Hepatocyte (in vitro differentiated cells): ENCODE results near the gene KIAA2012. TPM values are rescaled to one million over a fixed set of nuclear protein-coding genes. Genes with fewer than 3 reads are reported as not detected.
A peak's percentile ranks its signal among the peaks of the same experiment; 100 is the strongest.
"Not testable (repeated sequence)": the region's sequence is repeated elsewhere in the genome, so short reads cannot be mapped to it uniquely, and the experiment has no call there.

Experiments
- DNase-seq: peaks from one replicate; pipeline ENCODE4 v3.0.0-alpha.2; 2016; ENCODE audit warnings: low spot score
- H2AFZ ChIP-seq: fragments of 200-600 bp; sonication (generic); 2 replicates; pipeline ENCODE4 v1.6.0; 2016; ENCODE audit warnings: antibody characterized with exemption, mild to moderate bottlenecking
- H3K27ac ChIP-seq: fragments of 200-600 bp; sonication (generic); 2 replicates; pipeline ENCODE4 v1.5.1; 2016; ENCODE audit warnings: mild to moderate bottlenecking
- H3K27me3 ChIP-seq: fragments of 200-600 bp; sonication (generic); 2 replicates; pipeline ENCODE4 v1.6.1; 2016
- H3K36me3 ChIP-seq: fragments of 200-600 bp; sonication (generic); replicated peaks from 2 replicates; pipeline ENCODE4 v1.5.1; 2016; ENCODE audit warnings: low read depth; ENCODE audit not compliant: insufficient read depth
- H3K4me1 ChIP-seq: fragments of 200-600 bp; sonication (generic); 2 replicates; pipeline ENCODE4 v1.5.1; 2016; ENCODE audit warnings: mild to moderate bottlenecking, moderate library complexity; ENCODE audit not compliant: insufficient read depth
- H3K4me2 ChIP-seq: fragments of 200-600 bp; sonication (generic); 2 replicates; pipeline ENCODE4 v1.6.0; 2016
- H3K4me3 ChIP-seq: fragments of 200-600 bp; sonication (generic); 2 replicates; pipeline ENCODE4 v1.5.1; 2016; ENCODE audit warnings: mild to moderate bottlenecking
- H3K79me2 ChIP-seq: fragments of 200-600 bp; sonication (generic); 2 replicates; pipeline ENCODE4 v1.6.0; 2017; ENCODE audit warnings: mild to moderate bottlenecking
- H3K9me2 ChIP-seq: fragments of 200-600 bp; sonication (generic); replicated peaks from 2 replicates; pipeline ENCODE4 v1.6.0; 2017; ENCODE audit warnings: mild to moderate bottlenecking; ENCODE audit not compliant: insufficient read depth
- H3K9me3 ChIP-seq: fragments of 200-600 bp; sonication (generic); 2 replicates; pipeline ENCODE4 v1.5.1; 2016; ENCODE audit warnings: low read depth, mild to moderate bottlenecking
- H4K20me1 ChIP-seq: fragments of 200-600 bp; sonication (generic); 2 replicates; pipeline ENCODE4 v1.6.0; 2016; ENCODE audit warnings: mild to moderate bottlenecking; ENCODE audit not compliant: insufficient read depth, poor library complexity, severe bottlenecking
- CTCF ChIP-seq: fragments of 200-600 bp; sonication (generic); IDR thresholded peaks from 2 replicates; pipeline ENCODE4 v1.5.1; 2016; ENCODE audit warnings: antibody characterized with exemption, mild to moderate bottlenecking; ENCODE audit not compliant: poor library complexity
- EZH2 ChIP-seq: fragments of 200-600 bp; sonication (generic); IDR thresholded peaks from 2 replicates; pipeline ENCODE4 v1.6.1; 2016; ENCODE audit warnings: antibody characterized with exemption, mild to moderate bottlenecking, borderline replicate concordance
- EZH2phosphoT487 ChIP-seq: fragments of 200-600 bp; sonication (generic); IDR thresholded peaks from one replicate; pipeline ENCODE4 v1.6.1; 2018; ENCODE audit warnings: antibody characterized with exemption, mild to moderate bottlenecking, low read depth, moderate library complexity; ENCODE audit not compliant: unreplicated experiment, severe bottlenecking
- WGBS: methylation state at CpG from one replicate; pipeline ENCODE4 v1.1.6; 2016; ENCODE audit warnings: low lambda C conversion rate; ENCODE audit errors: missing lambda C conversion rate; 5-methylcytosine and 5-hydroxymethylcytosine counted together
- polyA plus RNA-seq: library from polyadenylated mRNA; unstranded; fragments of >200 nt; fragmentation: Nextera tagmentation; extraction: Ambion mirVana; gene quantifications from 2 replicates; pipeline ENCODE4 v1.2.1, GENCODE V29; 2016
- total RNA-seq: library from RNA; depleted of rRNA; stranded (reverse); fragments of >200 nt; gene quantifications from 2 replicates; pipeline ENCODE4 v1.2.3, GENCODE V29; 2014

KIAA2012 gene
- total and polyA plus RNA-seq, 2 experiments from 2014 or later, result 0.27 TPM; not detected in 1

- no peaks in the 10 kb centered on the region for H3K9me2 ChIP-seq
- WGBS, result 21% methylated on average over 4 of the region's 4 CpGs
- peaks cover 20% of the 10 kb centered on the region for H3K4me1 ChIP-seq
- H3K36me3 ChIP-seq, result no peaks in the 10 kb centered on the region
- TF ChIP-seq CTCF (no peak), EZH2 (no peak), EZH2phosphoT487 (no peak)
- no peaks in the 10 kb centered on the region for H4K20me1 ChIP-seq
- no peak overlapping the region for H2AFZ ChIP-seq
- no peaks in the 10 kb centered on the region for H3K79me2 ChIP-seq
- no peaks in the 10 kb centered on the region for H3K9me3 ChIP-seq
- peak overlapping the region; percentile 68 for H3K27ac ChIP-seq
- no peaks in the 10 kb centered on the region for H3K27me3 ChIP-seq
- H3K4me3 ChIP-seq, result no peak overlapping the region
- DNase-seq, result peak; percentile 78
- peak overlapping the region; percentile 8 for H3K4me2 ChIP-seq
Observed at GRCh38 chr2:202135091-202135874, 62.2 kb downstream of the KIAA2012 start.

GRCh38 chr2:202136039-202136438 lies 63.0 kb downstream of the KIAA2012 start:
- Histone ChIP-seq H3K4me1 (peaks cover 26% of the 10 kb centered on the region), H3K27ac (peak overlapping the region; percentile 68)
- not testable (repeated sequence) for H3K79me2 ChIP-seq, DNase-seq, H3K9me2 ChIP-seq, H3K4me3 ChIP-seq, H3K36me3 ChIP-seq, H3K27me3 ChIP-seq, H3K9me3 ChIP-seq, H3K4me2 ChIP-seq, H4K20me1 ChIP-seq, H2AFZ ChIP-seq
- WGBS, result 92% methylated on average over 18 of the region's 18 CpGs

- DNase-seq, result no peak
- H3K27ac ChIP-seq, result no peak overlapping the region
- WGBS, result 97% methylated on average over 35 of the region's 36 CpGs
- peaks cover 29% of the 10 kb centered on the region for H3K4me1 ChIP-seq
- H3K4me3 ChIP-seq, result no peak overlapping the region
- H3K9me3 ChIP-seq, result no peaks in the 10 kb centered on the region
- H3K27me3 ChIP-seq, result no peaks in the 10 kb centered on the region
- H2AFZ ChIP-seq, result no peak overlapping the region
- no peaks in the 10 kb centered on the region for H3K36me3 ChIP-seq
- TF ChIP-seq CTCF (no peak), EZH2 (no peak)
- H3K79me2 ChIP-seq, result no peaks in the 10 kb centered on the region
- H4K20me1 ChIP-seq, result no peaks in the 10 kb centered on the region
- no peaks in the 10 kb centered on the region for H3K9me2 ChIP-seq
- H3K4me2 ChIP-seq, result no peak overlapping the region
Observed at GRCh38 chr2:202136526-202136925, 63.5 kb downstream of the KIAA2012 start.

GRCh38 chr2:202140522-202141252 lies 67.6 kb downstream of the KIAA2012 start:
- no peaks in the 10 kb centered on the region for H3K79me2 ChIP-seq
- TF ChIP-seq EZH2phosphoT487 (no peak), EZH2 (no peak), CTCF (no peak)
- 43% methylated on average over 12 of the region's 12 CpGs for WGBS
- no peak overlapping the region for H3K4me2 ChIP-seq
- no peaks in the 10 kb centered on the region for H4K20me1 ChIP-seq
- peaks cover 16% of the 10 kb centered on the region for H3K4me1 ChIP-seq
- H3K27ac ChIP-seq, result no peak overlapping the region
- no peaks in the 10 kb centered on the region for H3K9me3 ChIP-seq
- no peaks in the 10 kb centered on the region for H3K27me3 ChIP-seq
- no peaks in the 10 kb centered on the region for H3K9me2 ChIP-seq
- no peak for DNase-seq
- H3K4me3 ChIP-seq, result no peak overlapping the region
- no peak overlapping the region for H2AFZ ChIP-seq
- H3K36me3 ChIP-seq, result no peaks in the 10 kb centered on the region
